GM12892 (cell line): Measurements from ENCODE around the gene VIM.

ENCODE experiments used
- POLR2A ChIP-seq: IDR thresholded peaks from 2 replicates; pipeline ENCODE4 v1.6.1; 2011; ENCODE audit warnings: low read depth, low read length, control low read depth
- POLR2AphosphoS5 ChIP-seq: IDR thresholded peaks from 2 replicates; pipeline ENCODE4 v1.6.1; 2011; ENCODE audit warnings: low read depth, low read length, control low read depth

GRCh38 chr10:17179002-17179401 is 49.0 kb upstream of the VIM start:
- no peak for TF ChIP-seq POLR2AphosphoS5
- no peak for TF ChIP-seq POLR2A
